ENCODE results near the gene SELENOT.

DNA sequence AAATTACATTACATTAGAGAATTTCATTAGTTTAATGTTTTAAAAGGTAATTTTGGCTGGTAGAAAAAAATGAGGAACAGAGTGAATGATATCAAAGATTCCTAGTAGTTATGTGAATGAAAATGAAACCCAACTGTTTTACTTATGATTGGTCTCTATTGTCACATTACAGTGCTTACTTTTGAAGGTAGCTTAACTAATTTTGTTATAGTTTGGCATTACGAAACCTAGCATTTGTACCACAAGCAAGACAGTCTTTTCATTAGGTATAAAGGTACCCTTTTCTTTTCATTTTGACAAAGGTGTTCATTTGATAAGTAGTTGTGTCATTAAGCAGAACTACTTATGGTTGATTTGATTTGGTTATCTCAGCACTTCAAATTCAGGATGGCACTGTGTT lies 6.9 kb downstream of the SELENOT start:
- TF ChIP-seq, protein P1, sequence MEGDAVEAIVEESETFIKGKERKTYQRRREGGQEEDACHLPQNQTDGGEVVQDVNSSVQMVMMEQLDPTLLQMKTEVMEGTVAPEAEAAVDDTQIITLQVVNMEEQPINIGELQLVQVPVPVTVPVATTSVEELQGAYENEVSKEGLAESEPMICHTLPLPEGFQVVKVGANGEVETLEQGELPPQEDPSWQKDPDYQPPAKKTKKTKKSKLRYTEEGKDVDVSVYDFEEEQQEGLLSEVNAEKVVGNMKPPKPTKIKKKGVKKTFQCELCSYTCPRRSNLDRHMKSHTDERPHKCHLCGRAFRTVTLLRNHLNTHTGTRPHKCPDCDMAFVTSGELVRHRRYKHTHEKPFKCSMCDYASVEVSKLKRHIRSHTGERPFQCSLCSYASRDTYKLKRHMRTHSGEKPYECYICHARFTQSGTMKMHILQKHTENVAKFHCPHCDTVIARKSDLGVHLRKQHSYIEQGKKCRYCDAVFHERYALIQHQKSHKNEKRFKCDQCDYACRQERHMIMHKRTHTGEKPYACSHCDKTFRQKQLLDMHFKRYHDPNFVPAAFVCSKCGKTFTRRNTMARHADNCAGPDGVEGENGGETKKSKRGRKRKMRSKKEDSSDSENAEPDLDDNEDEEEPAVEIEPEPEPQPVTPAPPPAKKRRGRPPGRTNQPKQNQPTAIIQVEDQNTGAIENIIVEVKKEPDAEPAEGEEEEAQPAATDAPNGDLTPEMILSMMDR (IDR thresholded peaks at IDR 0.05): no peak
- no peak for TF ChIP-seq RAD21 (IDR thresholded peaks at IDR 0.05; ENCODE audit: low read length)
- no peak for TF ChIP-seq MAX (IDR thresholded peaks at IDR 0.05; ENCODE audit: low read depth)
- no peak for TF ChIP-seq EP300 (IDR thresholded peaks at IDR 0.05; ENCODE audit: borderline replicate concordance in 1 of 2, low read depth in 1 of 2, low read length in 1 of 2)

Measured in SK-N-SH (cell line).